Measurements from ENCODE around the gene TAB2.

GRCh38 chr6:149383371-149383770 lies 65.9 kb downstream of the TAB2 start:
- TF ChIP-seq, protein P1, sequence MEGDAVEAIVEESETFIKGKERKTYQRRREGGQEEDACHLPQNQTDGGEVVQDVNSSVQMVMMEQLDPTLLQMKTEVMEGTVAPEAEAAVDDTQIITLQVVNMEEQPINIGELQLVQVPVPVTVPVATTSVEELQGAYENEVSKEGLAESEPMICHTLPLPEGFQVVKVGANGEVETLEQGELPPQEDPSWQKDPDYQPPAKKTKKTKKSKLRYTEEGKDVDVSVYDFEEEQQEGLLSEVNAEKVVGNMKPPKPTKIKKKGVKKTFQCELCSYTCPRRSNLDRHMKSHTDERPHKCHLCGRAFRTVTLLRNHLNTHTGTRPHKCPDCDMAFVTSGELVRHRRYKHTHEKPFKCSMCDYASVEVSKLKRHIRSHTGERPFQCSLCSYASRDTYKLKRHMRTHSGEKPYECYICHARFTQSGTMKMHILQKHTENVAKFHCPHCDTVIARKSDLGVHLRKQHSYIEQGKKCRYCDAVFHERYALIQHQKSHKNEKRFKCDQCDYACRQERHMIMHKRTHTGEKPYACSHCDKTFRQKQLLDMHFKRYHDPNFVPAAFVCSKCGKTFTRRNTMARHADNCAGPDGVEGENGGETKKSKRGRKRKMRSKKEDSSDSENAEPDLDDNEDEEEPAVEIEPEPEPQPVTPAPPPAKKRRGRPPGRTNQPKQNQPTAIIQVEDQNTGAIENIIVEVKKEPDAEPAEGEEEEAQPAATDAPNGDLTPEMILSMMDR (IDR thresholded peaks at IDR 0.05), result no peak
- no peak for TF ChIP-seq POLR2A (IDR thresholded peaks at IDR 0.05)
